HG03135 (cell line): ENCODE data around the gene PRPS1L1.

Experiments
- ATAC-seq: cut with Tn5 transposase; IDR thresholded peaks from one replicate; pipeline ENCODE4 v1.9.1; 2021; ENCODE audit warnings: mild to moderate bottlenecking, moderate library complexity; ENCODE audit not compliant: unreplicated experiment

Gene PRPS1L1

DNA sequence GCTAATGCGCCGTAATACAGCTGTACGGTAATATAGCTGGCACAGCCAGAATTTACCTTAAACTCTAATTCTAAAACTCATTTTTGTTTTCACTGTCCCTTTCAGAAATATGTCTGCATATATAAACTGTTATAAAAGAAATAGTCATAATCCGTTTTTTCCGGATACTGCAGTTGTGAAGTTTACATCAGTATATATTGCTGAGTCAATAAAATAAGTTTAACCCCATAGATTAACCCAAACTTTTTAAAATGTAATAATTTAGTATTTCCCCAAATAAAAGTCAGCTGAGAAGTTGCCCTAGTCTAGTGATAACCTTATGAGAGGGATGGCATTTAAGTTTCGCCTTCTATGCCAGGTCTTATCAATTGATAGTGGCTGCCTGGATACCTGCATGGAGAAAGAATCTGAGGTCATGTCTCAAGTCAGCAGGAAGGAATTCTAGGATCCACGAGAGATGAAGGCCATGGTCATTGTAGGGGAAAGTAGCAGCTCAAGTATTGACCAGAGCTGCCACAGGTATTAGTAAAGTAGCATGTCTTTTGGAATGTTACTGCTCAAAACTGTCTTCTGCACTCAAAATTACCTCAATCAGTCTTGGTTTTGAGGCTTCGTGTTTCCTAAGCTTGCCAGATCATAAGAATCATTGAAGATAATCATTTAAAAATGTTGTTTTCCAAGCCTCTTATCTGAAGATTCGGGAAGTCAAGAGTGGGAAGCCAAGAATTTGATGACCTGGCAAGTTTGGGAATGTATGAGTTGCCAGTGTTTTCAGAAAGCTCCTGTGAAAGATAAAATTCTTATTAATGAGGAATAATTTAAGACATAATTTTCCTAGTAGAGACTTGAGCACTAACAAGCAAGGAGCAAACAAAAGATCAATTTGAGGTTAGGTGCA is 10.8 kb downstream of the PRPS1L1 start:
- ATAC-seq: no peak

GRCh38 chr7:18013936-18014335 is 13.7 kb downstream of the PRPS1L1 start:
- no peak for ATAC-seq

DNA sequence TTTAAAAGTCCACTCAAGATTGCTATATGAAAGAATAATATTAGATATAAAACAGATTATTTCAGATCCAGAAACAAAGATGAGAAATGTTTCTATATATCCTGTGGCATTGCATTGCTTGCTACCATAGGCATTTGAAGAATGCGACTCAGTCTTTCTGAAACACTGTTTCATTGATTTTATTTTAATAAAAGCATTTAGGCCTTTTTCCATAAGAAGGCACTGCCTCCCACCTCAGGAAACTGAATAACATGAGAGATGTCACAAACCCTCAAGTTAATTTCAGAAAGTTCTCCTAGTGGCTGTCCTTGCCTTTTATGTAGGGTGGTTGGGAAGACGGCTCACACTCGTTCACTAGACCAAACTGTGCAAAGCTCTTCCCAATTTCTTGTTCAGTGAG is 23.3 kb downstream of the PRPS1L1 start:
- no peak for ATAC-seq

DNA sequence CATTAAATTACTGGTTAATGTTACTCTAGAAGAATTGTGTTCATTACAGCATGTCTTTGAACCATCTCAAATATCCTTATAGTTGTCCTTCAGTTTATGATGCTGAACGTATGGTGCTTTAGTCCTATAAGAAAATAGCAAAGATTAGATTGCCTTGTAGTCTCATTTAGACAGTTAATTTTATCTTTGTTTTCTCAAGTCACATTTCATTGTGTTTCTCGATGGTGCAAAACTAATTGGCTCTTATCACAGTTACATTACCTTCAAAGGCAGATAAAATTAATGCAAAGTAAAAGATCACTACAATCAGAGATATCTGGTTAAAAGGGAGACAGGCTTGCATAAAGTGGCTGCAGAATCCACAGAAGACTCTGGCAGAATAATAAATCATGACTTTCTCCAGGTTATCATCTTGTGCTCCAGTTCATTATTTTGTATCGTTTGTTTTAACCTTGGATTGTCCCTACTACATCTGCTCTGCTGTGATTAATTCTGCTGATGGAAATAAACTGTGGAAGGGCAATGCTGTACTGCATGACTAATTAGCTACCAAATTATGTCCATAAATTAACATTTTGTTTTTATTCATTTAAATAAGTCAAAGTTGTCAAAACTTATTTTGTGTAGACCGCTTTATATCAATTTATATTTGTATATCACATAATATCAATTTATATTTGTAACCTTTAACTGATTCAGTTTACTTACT is 24.2 kb downstream of the PRPS1L1 start:
- ATAC-seq: no peak

- no peak for ATAC-seq
These were observed 29.0 kb downstream of the PRPS1L1 start for GRCh38 chr7:17998692-17999091.

DNA sequence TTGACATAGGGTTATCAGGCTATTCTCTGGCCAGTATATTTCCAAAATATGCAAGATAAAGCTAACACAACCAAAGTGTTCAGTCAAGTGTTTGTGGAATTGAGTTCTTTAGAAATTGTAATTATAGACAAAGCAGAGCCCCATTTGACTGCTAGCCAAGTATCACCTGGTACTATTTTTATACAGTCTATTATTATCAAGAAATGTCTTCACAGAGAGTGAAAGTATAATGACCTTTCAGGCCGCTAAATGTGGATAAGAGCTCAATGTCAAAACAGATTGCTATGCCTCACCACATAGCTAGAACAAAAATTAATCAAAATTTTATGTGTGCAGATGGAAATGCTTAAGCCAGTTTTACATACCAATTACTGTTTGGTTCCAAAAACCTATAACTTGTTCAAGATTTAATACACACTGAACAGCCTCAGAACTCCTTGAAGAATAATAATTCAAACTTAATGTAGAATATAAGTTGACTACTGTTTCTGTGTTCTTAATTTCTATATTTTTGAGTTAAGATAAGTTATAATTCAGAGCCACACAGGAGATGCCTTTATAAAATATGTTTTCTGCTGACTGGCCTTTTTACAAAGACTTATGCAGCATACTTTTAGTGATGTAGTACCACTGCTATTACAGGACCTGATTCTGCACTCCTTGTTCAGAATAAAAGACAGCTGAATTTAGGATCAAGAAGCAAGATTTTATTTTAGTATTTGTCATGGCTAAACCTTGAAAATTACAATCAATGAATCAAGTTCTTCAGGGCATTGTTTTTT is 31.0 kb downstream of the PRPS1L1 start:
- ATAC-seq: no peak

DNA sequence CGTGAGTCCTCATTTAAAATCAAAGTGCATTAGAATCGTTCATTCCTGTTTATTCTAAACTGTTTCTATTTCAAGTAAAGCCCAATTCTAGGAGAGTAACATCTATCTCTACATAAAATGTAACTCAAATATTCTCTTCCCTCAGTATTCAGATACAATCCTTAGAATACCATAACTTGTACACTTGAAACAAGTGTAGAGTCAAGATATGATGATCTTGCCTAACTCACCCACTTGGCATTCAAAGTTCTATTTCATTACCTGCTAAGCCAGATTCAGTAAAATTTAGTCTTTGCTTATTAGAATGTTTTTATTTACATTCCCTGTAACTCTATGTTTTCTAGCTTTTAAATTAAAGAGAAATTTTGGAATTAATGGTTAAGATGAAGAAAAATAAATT is 31.6 kb downstream of the PRPS1L1 start:
- no peak for ATAC-seq

- no peak for ATAC-seq
These were observed 33.4 kb downstream of the PRPS1L1 start for GRCh38 chr7:17994079-17994850.

GRCh38 chr7:17991866-17992648 is 35.6 kb downstream of the PRPS1L1 start:
- no peak for ATAC-seq

- no peak for ATAC-seq
These were observed 36.9 kb downstream of the PRPS1L1 start for GRCh38 chr7:17990761-17991160.

DNA sequence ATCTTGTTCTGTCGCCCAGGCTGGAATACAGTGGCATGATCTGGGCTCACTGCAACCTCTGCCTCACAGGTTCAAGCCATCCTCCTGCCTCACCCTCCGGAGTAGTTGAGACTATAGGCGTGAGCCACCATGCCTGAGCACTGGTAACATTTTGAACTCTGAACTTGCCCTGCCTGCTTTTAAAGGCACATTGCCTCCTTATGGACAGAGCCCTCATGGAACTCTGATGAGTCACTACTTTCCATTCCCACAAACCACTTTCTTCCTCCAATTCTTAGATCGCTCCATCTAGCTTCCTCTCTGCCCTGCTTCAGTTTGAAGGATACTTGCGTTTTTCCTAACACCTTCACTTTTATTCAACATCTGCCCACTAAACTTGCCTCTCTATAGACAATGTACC is 38.1 kb downstream of the PRPS1L1 start:
- ATAC-seq: no peak

DNA sequence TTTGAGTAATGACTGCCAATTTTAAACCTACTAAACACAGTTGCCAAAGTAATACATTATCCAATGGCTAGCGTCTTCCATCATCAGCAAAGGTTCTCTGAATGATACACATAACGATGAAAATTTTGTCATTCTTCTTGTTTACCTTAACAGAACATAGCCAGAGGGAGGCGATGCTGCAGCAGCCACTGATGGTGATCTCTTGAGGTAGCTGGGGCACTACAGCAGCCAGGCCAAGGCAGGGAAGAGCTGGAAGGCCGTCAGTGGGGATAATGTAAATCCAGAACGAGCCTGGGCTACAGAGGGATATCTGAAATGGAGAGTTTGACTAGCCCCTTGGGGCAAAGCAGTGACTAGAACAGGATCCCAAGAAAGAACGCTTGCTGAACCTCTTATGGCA is 38.8 kb downstream of the PRPS1L1 start:
- no peak for ATAC-seq

- no peak for ATAC-seq
These were observed 39.5 kb downstream of the PRPS1L1 start for GRCh38 chr7:17988141-17988540.

GRCh38 chr7:17986851-17987250 is 40.8 kb downstream of the PRPS1L1 start:
- ATAC-seq: no peak

GRCh38 chr7:17985473-17986239 is 42.0 kb downstream of the PRPS1L1 start:
- no peak for ATAC-seq

DNA sequence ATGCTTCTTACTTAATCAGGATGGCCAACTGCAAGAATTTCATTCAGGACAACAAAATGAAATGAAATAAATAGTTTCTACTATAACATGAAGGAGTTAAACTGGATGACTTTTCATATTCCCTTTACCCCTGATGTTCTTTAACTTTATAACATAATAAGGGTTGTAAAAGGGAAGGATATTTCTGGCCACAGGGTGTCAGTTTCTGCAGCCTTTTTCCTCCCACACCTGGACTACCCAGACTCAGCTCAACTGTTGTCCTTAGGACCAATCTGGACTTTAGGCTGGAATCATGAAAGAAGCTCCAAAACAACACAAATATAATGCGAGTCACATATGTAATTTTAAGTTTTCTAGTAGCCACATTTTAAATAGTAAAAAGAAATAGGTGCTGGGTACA is 43.4 kb downstream of the PRPS1L1 start:
- no peak for ATAC-seq

DNA sequence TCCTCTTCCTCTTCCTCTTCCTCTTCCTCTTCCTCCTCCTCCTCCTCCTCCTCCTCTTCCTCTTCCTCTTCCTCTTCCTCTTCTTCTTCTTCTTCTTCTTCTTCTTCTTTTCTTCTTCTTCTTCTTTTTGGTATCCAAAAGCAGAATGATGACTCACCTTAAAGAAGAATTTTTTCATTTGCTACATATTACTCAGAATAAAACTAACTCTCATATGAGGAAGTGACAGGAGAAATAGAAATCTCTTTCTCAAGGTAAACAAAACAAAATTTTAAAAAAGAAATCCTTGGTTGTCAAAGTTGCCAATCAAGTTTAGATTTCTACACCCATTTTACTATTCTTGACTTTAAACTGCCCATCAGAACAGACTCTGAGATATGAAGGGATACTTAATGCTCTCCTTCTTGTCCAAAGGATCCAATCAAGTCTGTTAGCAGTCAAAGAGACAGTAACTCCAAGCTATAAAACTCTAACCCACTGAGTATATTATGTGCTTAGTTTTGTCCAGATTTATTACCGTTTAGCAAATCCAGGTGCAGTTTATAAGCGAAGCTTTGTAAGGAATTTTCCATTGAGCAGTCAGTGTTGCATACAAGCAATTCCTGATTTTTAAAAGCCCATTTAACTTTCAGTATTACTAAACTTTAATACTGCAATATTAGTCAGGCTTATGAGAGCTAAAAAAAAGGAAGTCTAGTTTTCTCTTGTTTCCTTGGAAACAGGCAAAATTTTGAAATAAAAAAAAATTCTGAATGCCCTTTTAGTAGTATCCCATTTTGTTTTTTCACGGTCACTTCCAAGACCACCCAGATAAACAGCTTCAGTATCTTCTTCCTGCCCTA is 44.2 kb downstream of the PRPS1L1 start:
- no peak for ATAC-seq

- ATAC-seq: no peak
These were observed 50.7 kb downstream of the PRPS1L1 start for GRCh38 chr7:17976952-17977351.
